Measurements from ENCODE around the gene LCN1. TPM values are rescaled to one million over a fixed set of nuclear protein-coding genes. Genes with fewer than 3 reads are reported as not detected.

Gene LCN1
- total RNA-seq, 1 donor from 2014 or later, result not detected

- no peak overlapping the region for H3K4me3 Mint-ChIP-seq
- H3F3A ChIP-seq (ENCODE audit: low read depth), result no peaks in the 10 kb centered on the region
- peaks cover 2% of the 10 kb centered on the region for H3K9me3 Mint-ChIP-seq
- H3K4me3 ChIP-seq, result no peak overlapping the region
- H3K36me3 ChIP-seq, result no peaks in the 10 kb centered on the region
- H3K27ac Mint-ChIP-seq, result no peak overlapping the region
- no peaks in the 10 kb centered on the region for H3K4me1 ChIP-seq
- no peak overlapping the region for H3K27ac ChIP-seq
- H3K36me3 Mint-ChIP-seq, result no peaks in the 10 kb centered on the region
- no peaks in the 10 kb centered on the region for H4K20me1 ChIP-seq (ENCODE audit: low read depth)
- TF ChIP-seq EZH2phosphoT487 (IDR thresholded peaks at IDR 0.05) (no peak), CTCF (IDR thresholded peaks at IDR 0.05) (no peak), EZH2 (IDR thresholded peaks at IDR 0.05) (no peak)
- peaks cover 2% of the 10 kb centered on the region for H3K27me3 Mint-ChIP-seq (ENCODE audit: insufficient read depth, low read depth)
- no peak for DNase-seq (ENCODE audit: low spot score)
- H3K9ac ChIP-seq, result no peak overlapping the region
- H3K79me2 ChIP-seq (ENCODE audit: low read depth), result no peaks in the 10 kb centered on the region
- no peak overlapping the region for H3K4me2 ChIP-seq
- H2AFZ ChIP-seq (replicated peaks), result no peak overlapping the region
- H3K4me1 Mint-ChIP-seq, result peaks cover 2% of the 10 kb centered on the region
- no peaks in the 10 kb centered on the region for H3K9me3 ChIP-seq (ENCODE audit: low read depth)
- no peaks in the 10 kb centered on the region for H3K27me3 ChIP-seq
Measured at GRCh38 chr9:135550344-135550918, 29.2 kb downstream of the LCN1 start.

- no peak overlapping the region for H2AFZ ChIP-seq (replicated peaks)
- H3K27me3 ChIP-seq, result no peaks in the 10 kb centered on the region
- Mint-ChIP-seq H3K9me3 (peaks cover 2% of the 10 kb centered on the region), H3K4me1 (peaks cover 2% of the 10 kb centered on the region), H3K4me3 (no peak overlapping the region), H3K27ac (no peak overlapping the region), H3K36me3 (no peaks in the 10 kb centered on the region), H3K27me3 (ENCODE audit: insufficient read depth, low read depth) (peaks cover 2% of the 10 kb centered on the region)
- no peak overlapping the region for H3K27ac ChIP-seq
- no peak for DNase-seq (ENCODE audit: low spot score)
- H3K36me3 ChIP-seq, result no peaks in the 10 kb centered on the region
- TF ChIP-seq CTCF (IDR thresholded peaks at IDR 0.05) (no peak), EZH2phosphoT487 (IDR thresholded peaks at IDR 0.05) (no peak), EZH2 (IDR thresholded peaks at IDR 0.05) (no peak)
- H3K9me3 ChIP-seq (ENCODE audit: low read depth), result no peaks in the 10 kb centered on the region
- H3K4me1 ChIP-seq, result no peaks in the 10 kb centered on the region
- H3K79me2 ChIP-seq (ENCODE audit: low read depth), result no peaks in the 10 kb centered on the region
- H3F3A ChIP-seq (ENCODE audit: low read depth), result no peaks in the 10 kb centered on the region
- no peak overlapping the region for H3K4me3 ChIP-seq
- no peak overlapping the region for H3K4me2 ChIP-seq
- no peak overlapping the region for H3K9ac ChIP-seq
- no peaks in the 10 kb centered on the region for H4K20me1 ChIP-seq (ENCODE audit: low read depth)
Measured at GRCh38 chr9:135551031-135551430, 29.8 kb downstream of the LCN1 start.

GRCh38 chr9:135551456-135551855, 30.2 kb downstream of the LCN1 start:
- no peak overlapping the region for H3K9ac ChIP-seq
- H3K36me3 ChIP-seq, result no peaks in the 10 kb centered on the region
- no peak for DNase-seq (ENCODE audit: low spot score)
- Mint-ChIP-seq H3K4me3 (no peak overlapping the region), H3K36me3 (no peaks in the 10 kb centered on the region), H3K27ac (no peak overlapping the region), H3K27me3 (ENCODE audit: insufficient read depth, low read depth) (peaks cover 2% of the 10 kb centered on the region), H3K4me1 (peaks cover 2% of the 10 kb centered on the region), H3K9me3 (peaks cover 2% of the 10 kb centered on the region)
- no peaks in the 10 kb centered on the region for H3K79me2 ChIP-seq (ENCODE audit: low read depth)
- no peak overlapping the region for H3K4me2 ChIP-seq
- no peaks in the 10 kb centered on the region for H3K9me3 ChIP-seq (ENCODE audit: low read depth)
- no peaks in the 10 kb centered on the region for H4K20me1 ChIP-seq (ENCODE audit: low read depth)
- H3K27ac ChIP-seq, result no peak overlapping the region
- H3K4me1 ChIP-seq, result no peaks in the 10 kb centered on the region
- no peaks in the 10 kb centered on the region for H3K27me3 ChIP-seq
- no peak overlapping the region for H2AFZ ChIP-seq (replicated peaks)
- TF ChIP-seq CTCF (IDR thresholded peaks at IDR 0.05) (no peak), EZH2 (IDR thresholded peaks at IDR 0.05) (no peak), EZH2phosphoT487 (IDR thresholded peaks at IDR 0.05) (no peak)
- H3F3A ChIP-seq (ENCODE audit: low read depth), result no peaks in the 10 kb centered on the region
- no peak overlapping the region for H3K4me3 ChIP-seq

Data from neural progenitor cell (in vitro differentiated cells).